ENCODE results near the gene THSD7B.

Gene THSD7B

DNA sequence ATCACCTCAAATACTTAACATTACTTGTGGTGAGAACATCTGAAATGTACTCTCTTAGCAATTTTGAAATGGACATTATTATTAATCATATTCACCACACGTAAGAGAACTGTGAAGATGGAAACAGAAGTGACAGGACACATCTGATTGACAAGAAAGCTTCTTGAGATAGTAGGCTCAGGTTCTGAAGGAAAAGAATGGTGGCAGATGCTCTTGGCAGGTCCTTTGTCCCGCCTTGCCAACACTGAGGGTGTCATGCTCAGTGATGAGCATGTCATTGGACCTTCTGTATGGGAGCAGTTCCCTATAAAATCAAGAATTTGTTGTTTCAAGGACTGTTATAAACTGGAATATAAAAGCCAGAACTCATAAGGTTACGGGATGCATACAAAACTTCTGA lies 428.1 kb downstream of the THSD7B start:
- no peak for DNase-seq (ENCODE audit: low read depth in 2 of 2)

GRCh38 chr2:137194111-137194510 lies 428.8 kb downstream of the THSD7B start:
- no peak for DNase-seq (ENCODE audit: low read depth in 2 of 2)

DNA sequence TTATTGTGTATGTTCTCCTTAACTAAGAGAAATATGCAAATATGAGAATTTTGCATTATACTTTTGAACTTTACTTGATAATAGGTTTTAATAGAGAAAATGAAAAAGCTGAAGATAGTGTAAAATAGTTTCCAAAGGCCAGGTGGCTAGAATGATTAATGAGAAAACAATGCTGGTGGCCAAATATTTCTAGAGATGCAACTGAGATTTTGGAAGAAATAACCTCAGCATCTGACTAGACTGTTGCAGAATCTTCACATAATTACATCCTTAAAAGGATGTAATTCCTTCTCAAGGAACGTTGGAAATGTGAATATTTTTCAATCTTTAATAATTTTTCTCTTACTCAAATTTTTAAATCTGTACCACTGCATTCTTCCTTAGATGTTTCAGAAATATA lies 434.4 kb downstream of the THSD7B start:
- no peak for DNase-seq (ENCODE audit: low read depth in 2 of 2)

DNA sequence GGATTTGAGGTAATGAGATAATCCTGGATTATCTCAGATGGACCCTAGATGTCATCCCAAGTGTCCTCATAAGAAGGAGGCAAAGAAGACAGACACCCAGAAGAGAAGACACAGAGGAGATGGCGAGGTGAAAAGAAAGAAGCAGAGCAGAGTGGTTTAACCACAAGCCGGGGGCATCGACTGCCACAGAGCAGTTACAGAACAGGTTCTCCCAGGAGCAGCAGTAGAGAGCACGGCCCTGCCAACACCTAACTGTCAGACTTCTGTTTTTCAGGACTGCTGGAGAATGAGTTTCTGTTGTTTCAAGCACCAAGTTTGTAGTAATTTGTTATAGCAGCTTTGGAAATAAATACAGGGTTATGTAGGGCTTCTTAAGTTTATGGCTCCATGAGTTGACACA lies 437.0 kb downstream of the THSD7B start:
- DNase-seq (ENCODE audit: low read depth in 2 of 2), result no peak

- no peak for DNase-seq (ENCODE audit: low read depth in 2 of 2)
Observed at GRCh38 chr2:137205324-137205723, 440.0 kb downstream of the THSD7B start.

DNA sequence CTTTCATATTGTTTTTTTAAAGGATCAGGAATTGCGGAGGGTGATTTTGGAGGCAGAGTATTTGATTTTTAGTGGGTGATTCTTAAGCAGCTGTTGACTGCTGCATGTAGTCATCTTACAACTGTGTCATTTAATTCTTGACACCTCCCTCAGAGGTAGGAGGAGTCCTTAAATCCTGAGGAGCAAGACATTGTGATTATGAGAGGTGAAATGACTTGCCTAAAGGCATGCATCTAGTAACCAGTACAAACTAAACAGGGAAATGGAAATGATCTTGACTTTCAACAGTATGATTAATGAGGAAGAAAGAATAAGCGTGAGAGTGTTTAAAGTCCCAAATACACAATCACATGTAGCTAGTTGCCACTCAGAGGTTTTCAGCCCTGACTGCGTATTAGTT lies 440.7 kb downstream of the THSD7B start:
- DNase-seq (ENCODE audit: low read depth in 2 of 2), result no peak

GRCh38 chr2:137207030-137207429 lies 441.7 kb downstream of the THSD7B start:
- no peak for DNase-seq (ENCODE audit: low read depth in 2 of 2)

DNA sequence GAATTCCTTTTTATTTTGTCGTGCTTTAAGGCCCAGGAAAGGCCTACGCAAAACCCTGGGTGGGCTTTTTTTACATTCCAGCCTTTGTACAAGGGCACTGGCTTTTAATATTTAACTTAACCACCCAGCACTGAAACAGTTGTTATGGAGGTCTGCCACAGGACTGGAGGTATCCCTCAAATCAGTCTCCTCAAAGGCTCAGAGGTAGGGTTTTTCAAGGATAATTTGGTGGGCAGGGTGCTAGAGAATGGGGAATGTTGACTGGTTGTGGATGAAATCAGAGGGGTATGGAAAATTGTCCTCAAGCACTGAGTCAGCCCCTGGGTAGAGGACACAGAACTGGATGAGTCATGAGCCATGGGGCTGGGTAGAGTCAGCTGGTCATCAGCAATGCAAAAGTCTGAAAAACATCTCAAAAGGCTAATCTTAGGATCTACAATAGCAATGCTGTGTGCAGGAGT lies 443.1 kb downstream of the THSD7B start:
- no peak for DNase-seq (ENCODE audit: low read depth in 2 of 2)

DNA sequence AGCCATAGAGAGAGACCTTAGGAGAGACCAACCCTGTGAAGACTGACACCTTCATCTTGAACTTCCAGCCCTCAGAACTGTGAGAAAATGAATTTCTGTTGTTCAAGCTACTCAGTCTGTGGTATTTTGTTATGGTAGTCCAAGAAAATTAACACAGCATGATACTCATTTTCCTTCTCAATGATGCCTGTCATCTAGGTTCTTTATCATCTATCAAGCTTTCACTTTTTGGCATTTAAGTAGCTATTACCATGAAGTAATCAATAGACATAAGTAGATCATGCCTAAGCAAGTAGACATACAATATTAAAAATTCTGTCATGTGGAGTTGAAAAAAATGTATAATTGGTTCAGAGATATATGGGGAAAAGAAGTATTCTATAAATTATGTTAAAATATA lies 444.7 kb downstream of the THSD7B start:
- no peak for DNase-seq (ENCODE audit: low read depth in 2 of 2)

- no peak for DNase-seq (ENCODE audit: low read depth in 2 of 2)
Observed at GRCh38 chr2:137211761-137212160, 446.4 kb downstream of the THSD7B start.

GRCh38 chr2:137220438-137220993 lies 455.2 kb downstream of the THSD7B start:
- no peak for DNase-seq (ENCODE audit: low read depth in 2 of 2)

DNA sequence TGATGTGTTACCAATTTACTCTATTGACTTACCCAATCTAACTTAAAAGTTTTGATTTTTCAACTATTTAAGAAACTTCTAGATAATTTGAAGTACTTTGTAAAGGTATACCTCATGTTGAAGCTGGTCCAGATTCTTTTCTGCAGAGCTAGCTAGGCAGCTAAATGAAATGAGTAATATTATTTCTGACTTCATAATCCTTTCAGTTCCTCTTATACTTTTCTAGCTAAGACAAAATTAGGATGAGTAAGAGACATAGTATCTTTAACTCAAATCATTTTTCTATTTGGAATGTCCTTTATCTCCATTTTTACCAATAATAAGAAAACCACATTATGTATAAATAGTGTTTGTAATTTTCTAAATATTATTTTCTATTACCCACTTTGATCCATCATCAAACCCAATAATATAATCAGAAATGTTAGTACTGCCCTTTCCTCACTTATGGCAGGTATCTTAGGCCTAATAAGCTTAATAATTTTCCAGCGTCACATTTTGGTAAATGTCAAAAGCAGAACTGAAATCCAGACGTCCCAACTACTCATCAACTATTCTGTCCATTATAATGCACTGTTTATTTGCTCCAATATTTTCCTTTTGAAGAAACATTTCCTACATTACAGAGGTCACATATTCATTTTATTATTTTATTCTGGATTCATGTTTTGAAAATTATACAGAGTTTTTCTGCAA lies 456.6 kb downstream of the THSD7B start:
- no peak for DNase-seq (ENCODE audit: low read depth in 2 of 2)

DNA sequence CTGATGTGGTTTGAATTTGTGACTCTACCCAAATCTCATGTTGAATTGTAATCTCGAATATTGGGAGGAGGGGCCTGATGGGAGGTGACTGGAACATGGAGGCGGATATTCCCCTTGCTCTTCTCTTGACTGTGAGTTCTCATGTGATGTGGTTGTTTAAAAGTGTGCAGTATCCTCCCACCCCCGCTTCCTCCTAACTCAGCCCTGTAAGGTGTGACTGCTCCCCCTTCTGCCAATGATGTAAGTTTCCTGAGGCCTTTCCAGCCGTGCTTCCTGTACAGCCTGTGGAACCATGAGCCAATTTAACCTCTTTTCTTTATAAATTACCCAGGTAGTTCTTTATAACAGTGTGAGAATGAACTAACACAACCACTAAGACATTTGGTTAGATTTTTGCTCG lies 458.4 kb downstream of the THSD7B start:
- DNase-seq (ENCODE audit: low read depth in 2 of 2), result no peak

DNA sequence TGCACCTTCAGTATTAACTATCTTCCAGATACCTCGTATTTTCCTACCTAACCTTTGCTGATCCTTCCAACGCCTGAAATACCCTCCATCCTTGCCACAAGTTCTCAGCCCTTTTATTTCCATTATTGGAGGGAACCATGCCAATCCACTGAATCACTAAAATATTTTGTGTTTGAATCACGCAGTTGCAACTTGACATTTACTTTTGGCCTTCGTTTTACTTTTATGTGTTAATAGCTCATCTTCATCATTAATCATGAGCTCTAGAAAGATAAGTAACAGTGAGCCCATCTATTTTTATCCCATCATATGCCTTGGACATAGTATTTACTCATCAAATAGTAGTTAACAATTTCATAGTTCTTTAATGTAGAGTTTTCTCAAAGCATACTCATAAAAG lies 463.2 kb downstream of the THSD7B start:
- no peak for DNase-seq (ENCODE audit: low read depth in 2 of 2)

GRCh38 chr2:137229834-137230233 lies 464.5 kb downstream of the THSD7B start:
- no peak for DNase-seq (ENCODE audit: low read depth in 2 of 2)

DNA sequence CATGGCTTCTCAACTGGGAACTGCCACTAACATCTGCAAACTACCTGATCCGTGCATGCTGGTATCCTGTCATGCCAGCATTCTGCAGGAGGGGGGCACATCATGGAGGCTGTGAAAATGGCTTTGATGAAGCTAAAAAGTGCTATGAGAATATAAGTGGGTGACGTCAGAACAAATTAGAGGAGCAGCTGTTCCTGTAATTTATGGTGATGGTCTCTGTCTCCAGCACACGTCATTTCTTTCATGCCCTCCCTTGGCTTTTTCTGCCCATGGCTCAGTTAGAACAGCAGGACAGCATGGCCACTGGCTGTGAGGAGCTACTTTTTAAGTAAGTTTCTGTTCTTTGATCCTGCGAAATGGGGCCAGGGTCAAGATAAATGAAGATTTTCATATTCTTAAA lies 466.3 kb downstream of the THSD7B start:
- no peak for DNase-seq (ENCODE audit: low read depth in 2 of 2)

- no peak for DNase-seq (ENCODE audit: low read depth in 2 of 2)
Observed at GRCh38 chr2:137232076-137232475, 466.7 kb downstream of the THSD7B start.

DNA sequence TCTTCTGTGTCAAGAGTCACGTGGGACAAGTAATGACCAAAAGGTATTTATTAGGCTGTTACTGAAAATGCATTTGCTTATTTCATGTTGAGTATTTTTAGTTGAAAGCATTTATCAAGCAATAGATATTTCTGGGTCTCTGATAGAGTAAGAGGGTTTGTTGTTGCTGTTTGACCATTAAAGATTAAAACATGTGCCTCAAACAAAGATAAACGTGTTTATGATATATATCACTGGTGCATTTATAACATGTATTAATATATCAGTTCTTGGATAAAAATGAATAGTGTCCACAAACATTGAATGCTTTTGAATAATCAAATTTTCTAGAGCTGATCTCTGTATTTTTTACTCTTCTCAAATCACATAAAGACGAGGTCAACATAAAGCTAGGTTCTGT lies 467.7 kb downstream of the THSD7B start:
- no peak for DNase-seq (ENCODE audit: low read depth in 2 of 2)

DNA sequence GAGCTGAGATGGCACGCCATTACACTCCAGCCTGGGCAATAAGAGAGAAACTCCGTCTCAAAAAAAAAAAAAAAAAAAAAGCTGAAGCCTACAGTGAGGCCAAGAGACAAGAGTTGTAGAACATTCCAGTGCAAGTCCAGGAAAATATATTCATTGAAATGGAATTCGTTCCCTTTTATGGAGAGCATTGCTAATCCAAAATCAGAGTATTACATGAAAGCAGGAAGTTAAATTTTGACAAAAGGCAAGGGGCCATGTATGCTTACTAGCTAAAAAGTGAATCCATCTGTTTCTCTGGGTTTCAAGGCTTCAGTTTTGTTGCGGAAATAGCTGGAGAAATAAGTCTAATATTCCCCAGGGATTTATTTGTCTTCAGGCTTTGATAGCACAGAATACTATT lies 471.7 kb downstream of the THSD7B start:
- no peak for DNase-seq (ENCODE audit: low read depth in 2 of 2)

- DNase-seq (ENCODE audit: low read depth in 2 of 2), result no peak
Observed at GRCh38 chr2:137238065-137238464, 472.7 kb downstream of the THSD7B start.

GRCh38 chr2:137249463-137250130 lies 484.3 kb downstream of the THSD7B start:
- no peak for DNase-seq (ENCODE audit: low read depth in 2 of 2)

- DNase-seq (ENCODE audit: low read depth in 2 of 2), result no peak
Observed at GRCh38 chr2:137250401-137250800, 485.1 kb downstream of the THSD7B start.

DNA sequence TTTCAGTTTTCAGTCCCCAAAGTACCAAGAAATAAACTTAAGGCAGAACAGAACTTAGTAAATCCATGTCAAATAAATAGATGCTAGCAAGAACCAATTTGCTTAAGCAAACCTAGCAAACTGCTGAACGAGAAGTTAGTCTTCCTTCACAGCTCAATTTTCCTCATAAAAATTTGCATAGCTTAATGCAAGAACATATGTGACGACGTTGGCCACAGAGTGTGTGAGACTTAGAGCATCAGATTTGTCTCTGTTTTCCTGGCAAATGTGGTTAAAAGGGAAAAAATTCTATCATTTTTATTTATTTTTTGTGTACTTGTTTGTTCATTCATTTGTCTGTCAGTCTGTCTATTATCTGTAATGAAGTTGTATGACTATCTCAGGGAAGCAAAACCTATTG lies 485.7 kb downstream of the THSD7B start:
- no peak for DNase-seq (ENCODE audit: low read depth in 2 of 2)

All from stimulated activated CD8-positive, alpha-beta memory T cell treated with anti-CD3 and anti-CD28 coated beads, Interleukin-7, amount 100 ng/mL, for 4 hours (primary cell).